AG09309 (cell line): Measurements from ENCODE around the gene RAB8B.

ENCODE experiments used
- DNase-seq: peaks from one replicate; pipeline ENCODE4 v3.0.0-alpha.2; 2010; ENCODE audit warnings: low read depth
- H3K4me3 ChIP-seq: 2 replicates; pipeline ENCODE4 v1.5.1; 2011; ENCODE audit warnings: mild to moderate bottlenecking, low read depth, low read length, moderate library complexity; ENCODE audit not compliant: control insufficient read depth
- TF ChIP-seq, protein P1 (sequence below): IDR thresholded peaks from 2 replicates; pipeline ENCODE4 v1.5.1; 2011; ENCODE audit warnings: mild to moderate bottlenecking, low read depth, low read length, inconsistent platforms; ENCODE audit not compliant: insufficient read depth, control insufficient read depth; ENCODE audit errors: missing control alignments

Gene RAB8B

DNA sequence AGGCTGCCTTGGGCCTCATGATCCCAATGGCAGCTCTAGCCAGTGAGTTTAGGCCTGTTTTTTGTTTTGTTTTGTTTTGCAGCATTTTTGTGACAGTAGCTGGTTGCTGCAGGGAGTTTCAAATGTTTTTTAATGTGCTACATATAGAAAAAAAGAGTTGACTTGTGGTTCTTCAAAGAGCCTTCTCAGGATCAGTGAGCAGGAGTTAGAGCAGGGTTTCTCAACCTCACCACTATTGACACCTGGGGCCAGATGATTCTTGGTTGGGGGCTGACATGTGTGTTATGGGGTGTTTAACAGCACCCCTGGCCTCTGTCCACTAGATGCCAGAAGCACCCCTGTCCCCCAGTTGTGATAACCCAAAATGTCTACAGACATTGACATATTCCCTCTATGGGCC is 105.9 kb downstream of the RAB8B start:
- TF ChIP-seq, protein P1, sequence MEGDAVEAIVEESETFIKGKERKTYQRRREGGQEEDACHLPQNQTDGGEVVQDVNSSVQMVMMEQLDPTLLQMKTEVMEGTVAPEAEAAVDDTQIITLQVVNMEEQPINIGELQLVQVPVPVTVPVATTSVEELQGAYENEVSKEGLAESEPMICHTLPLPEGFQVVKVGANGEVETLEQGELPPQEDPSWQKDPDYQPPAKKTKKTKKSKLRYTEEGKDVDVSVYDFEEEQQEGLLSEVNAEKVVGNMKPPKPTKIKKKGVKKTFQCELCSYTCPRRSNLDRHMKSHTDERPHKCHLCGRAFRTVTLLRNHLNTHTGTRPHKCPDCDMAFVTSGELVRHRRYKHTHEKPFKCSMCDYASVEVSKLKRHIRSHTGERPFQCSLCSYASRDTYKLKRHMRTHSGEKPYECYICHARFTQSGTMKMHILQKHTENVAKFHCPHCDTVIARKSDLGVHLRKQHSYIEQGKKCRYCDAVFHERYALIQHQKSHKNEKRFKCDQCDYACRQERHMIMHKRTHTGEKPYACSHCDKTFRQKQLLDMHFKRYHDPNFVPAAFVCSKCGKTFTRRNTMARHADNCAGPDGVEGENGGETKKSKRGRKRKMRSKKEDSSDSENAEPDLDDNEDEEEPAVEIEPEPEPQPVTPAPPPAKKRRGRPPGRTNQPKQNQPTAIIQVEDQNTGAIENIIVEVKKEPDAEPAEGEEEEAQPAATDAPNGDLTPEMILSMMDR: no peak
- no peak for DNase-seq

DNA sequence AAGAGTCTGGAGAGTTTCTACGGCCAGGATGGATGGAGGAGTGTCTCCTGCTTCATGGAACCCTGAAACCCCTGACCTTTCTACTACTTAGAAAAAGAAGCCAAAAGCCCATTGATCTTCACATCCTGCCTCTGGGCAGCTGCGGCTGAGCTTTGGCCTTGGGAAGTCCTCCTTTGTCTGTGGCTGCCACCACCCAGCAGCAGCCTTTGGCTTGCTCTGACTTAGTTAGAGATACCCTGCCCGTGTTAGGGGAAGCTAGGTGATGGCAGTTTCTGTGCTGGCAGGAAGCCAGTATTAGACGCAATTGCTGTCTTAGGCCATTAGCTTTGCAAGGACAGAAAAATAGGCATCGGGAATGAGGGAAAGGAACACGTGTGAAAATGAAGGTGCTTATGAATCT is 106.8 kb downstream of the RAB8B start:
- TF ChIP-seq, protein P1: no peak
- no peak overlapping the region for H3K4me3 ChIP-seq
- no peak for DNase-seq

More for the DNA sequence above, 105.9 kb downstream of the RAB8B start:
- H3K4me3 ChIP-seq: no peak overlapping the region

DNA sequence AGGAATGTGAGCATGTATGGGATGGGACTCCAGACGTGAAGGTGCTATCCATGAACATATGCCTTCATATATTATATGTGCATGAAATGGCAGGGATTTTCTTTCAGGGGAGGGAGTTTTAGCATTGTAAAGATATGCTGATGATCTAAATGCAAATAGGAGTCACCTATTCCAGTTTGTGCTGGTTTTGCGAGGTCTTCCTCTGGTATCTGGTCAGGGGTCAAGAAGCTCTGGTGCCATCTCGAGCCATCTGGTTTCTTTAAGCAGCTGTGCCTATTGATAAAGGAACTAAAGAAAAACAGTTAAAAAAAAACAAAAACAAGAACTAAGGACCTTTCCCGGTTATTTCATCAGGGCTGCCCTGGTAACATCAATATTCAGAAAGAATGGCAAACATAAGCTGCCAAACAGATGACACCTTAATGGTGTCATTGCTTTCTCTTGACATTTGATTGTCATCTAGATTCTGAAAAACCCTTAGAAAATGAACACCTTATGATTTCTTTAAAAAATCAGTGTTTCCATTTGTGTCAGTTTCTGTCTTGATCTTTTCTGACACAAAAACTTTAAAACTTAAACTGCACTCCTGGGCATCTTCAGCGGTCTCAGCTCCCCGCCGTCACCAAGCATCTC is 110.7 kb downstream of the RAB8B start:
- no peak overlapping the region for H3K4me3 ChIP-seq
- TF ChIP-seq, protein P1: no peak
- DNase-seq: no peak

- TF ChIP-seq, protein P1: no peak
- no peak overlapping the region for H3K4me3 ChIP-seq
- DNase-seq: no peak
These were observed 111.7 kb downstream of the RAB8B start for GRCh38 chr15:63301088-63301487.

GRCh38 chr15:63305260-63305659 is 115.9 kb downstream of the RAB8B start:
- TF ChIP-seq, protein P1: no peak
- no peak overlapping the region for H3K4me3 ChIP-seq
- DNase-seq: no peak

DNA sequence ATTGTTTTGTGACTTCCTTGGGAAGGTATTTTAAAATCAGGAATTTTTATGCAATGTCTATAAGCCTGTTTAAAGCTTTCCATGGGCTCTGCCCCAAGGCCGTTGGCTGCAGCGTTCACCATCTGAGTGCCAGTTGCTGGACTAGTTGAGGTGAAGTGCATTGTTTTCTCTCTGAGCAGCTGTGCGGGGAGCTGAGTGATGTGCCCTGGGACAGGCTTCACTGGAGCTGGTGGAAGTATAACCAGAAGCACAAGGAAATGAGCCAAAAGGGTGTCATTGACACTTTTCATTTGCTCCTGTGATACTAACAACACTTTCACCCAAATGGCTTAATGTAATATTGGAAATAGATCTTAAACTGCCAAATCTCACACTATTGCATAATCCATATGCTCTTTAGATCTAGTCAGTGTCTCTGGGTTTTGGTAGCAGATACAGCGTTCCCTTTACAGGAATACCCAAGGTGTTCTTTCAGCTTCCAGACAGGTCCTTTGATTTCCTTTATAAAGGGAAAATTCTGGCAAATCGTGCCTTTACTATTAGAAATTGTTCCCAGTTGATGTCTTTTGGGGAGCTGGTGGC is 117.2 kb downstream of the RAB8B start:
- TF ChIP-seq, protein P1: no peak
- DNase-seq: no peak
- no peak overlapping the region for H3K4me3 ChIP-seq
